ENCODE results near the gene ZNF853.
"Not testable (repeated sequence)": the region's sequence is repeated elsewhere in the genome, so short reads cannot be mapped to it uniquely, and the experiment has no call there.

Gene ZNF853

DNA sequence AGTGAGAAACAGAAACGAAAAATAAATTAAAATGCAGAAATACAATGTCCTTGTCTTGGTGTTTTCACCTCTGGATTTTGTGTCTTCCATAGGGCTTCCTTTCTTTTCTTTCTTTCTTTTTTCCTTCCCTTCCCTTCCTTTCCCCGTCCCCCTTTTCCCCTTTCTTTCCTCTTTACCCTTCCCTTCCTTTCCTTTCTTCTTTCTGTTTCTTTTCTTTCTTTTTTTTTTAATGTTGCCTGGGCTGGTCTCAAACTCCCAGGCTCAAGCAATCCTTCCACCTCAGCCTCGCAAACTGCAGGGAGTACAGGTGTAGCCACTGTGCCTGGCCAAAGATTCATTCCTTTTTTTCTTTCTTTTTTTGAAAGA lies 8.8 kb downstream of the ZNF853 start:
- Histone ChIP-seq H3K9me3 (no peaks in the 10 kb centered on the region), H3K4me3 (ENCODE audit: low read depth in 1 of 2, low read length in 1 of 2) (no peak overlapping the region), H3K27ac (no peak overlapping the region), H3K27me3 (no peaks in the 10 kb centered on the region), H3K36me3 (no peaks in the 10 kb centered on the region), H3K4me1 (ENCODE audit: control insufficient read depth in 1 of 2, insufficient read depth in 1 of 2, low read depth in 1 of 2, low read length in 1 of 2) (peaks cover 13 to 16% of the 10 kb centered on the region in 2 experiments)
- TF ChIP-seq, protein P1, sequence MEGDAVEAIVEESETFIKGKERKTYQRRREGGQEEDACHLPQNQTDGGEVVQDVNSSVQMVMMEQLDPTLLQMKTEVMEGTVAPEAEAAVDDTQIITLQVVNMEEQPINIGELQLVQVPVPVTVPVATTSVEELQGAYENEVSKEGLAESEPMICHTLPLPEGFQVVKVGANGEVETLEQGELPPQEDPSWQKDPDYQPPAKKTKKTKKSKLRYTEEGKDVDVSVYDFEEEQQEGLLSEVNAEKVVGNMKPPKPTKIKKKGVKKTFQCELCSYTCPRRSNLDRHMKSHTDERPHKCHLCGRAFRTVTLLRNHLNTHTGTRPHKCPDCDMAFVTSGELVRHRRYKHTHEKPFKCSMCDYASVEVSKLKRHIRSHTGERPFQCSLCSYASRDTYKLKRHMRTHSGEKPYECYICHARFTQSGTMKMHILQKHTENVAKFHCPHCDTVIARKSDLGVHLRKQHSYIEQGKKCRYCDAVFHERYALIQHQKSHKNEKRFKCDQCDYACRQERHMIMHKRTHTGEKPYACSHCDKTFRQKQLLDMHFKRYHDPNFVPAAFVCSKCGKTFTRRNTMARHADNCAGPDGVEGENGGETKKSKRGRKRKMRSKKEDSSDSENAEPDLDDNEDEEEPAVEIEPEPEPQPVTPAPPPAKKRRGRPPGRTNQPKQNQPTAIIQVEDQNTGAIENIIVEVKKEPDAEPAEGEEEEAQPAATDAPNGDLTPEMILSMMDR (IDR thresholded peaks at IDR 0.05): no peak

DNA sequence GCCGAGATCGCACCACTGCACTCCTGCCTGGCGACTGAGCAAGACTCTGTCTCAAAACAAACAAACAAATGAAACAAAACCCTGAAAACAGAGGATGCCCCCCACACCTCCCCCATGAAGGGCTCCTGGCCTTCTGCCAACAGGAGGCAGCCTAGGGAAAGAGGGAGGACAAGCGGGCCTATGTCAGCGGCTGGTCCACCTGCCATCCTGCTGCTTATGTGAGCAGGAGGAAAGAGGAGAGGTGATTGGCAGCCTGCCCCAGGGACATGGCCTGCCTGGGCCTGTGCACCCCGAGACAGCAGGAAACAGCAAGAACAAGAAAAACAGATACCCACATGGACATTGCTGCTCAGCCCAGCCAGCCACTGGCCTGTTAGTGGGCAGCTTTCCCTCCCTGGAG lies 12.6 kb downstream of the ZNF853 start:
- TF ChIP-seq, protein P1 (IDR thresholded peaks at IDR 0.05): no peak
- H3K4me1 ChIP-seq (ENCODE audit: control insufficient read depth in 1 of 2, insufficient read depth in 1 of 2, low read depth in 1 of 2, low read length in 1 of 2): peaks cover 6 to 7% of the 10 kb centered on the region in 2 experiments

DNA sequence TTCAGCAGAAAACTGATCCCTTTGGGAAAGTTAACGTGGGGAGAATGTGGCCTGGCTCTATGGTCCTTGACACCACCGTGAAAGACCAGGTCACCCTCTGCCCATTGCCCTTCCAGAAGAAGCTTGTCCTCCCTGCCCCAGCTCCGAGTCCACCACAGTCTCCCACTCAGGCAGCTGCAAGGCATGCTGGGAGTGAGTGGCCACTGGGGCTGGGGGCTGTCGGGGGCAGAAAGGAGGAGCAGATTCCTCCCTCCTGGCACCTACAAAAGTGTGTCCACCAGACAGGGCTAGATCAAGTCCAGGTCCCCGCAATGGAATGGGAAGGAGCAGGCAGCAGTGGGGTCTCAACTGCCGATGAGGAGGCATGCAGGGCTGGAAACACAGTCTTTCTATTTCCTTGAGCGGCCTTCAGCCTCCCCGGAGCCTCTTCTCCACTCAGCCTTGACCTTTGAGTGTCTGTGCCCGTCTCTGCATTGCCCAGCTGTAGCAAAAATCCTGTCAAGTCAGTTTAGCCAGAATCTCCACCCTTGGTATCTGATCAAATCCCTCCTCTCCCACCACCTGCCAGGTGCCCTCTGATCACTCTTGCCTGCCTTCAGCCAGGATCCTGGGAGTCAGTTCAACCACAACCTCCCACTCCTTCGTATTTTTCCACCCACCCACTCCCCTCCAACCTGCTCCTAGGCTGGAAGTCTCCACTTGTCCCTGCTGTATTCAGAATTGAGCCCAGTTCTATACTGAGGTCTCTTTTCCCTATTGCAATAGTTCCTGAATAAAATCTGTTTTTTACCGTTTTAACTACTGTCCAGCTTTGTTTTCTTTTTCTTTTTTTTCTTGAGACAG lies 14.8 kb downstream of the ZNF853 start:
- TF ChIP-seq, protein P1 (IDR thresholded peaks at IDR 0.05): no peak
- H3K4me1 ChIP-seq (ENCODE audit: control insufficient read depth in 1 of 2, insufficient read depth in 1 of 2, low read depth in 1 of 2, low read length in 1 of 2): peaks cover 13 to 20% of the 10 kb centered on the region in 2 experiments
- no peaks in the 10 kb centered on the region for H3K9me3 ChIP-seq
- H3K36me3 ChIP-seq: no peaks in the 10 kb centered on the region
- no peak overlapping the region for H3K4me3 ChIP-seq (ENCODE audit: low read depth in 1 of 2, low read length in 1 of 2)
- H3K27ac ChIP-seq: no peak overlapping the region
- no peaks in the 10 kb centered on the region for H3K27me3 ChIP-seq

More for the DNA sequence above, 12.6 kb downstream of the ZNF853 start:
- no peaks in the 10 kb centered on the region for H3K9me3 ChIP-seq
- no peaks in the 10 kb centered on the region for H3K36me3 ChIP-seq
- no peak overlapping the region for H3K27ac ChIP-seq
- H3K4me3 ChIP-seq (ENCODE audit: low read depth in 1 of 2, low read length in 1 of 2): no peak overlapping the region
- no peaks in the 10 kb centered on the region for H3K27me3 ChIP-seq

DNA sequence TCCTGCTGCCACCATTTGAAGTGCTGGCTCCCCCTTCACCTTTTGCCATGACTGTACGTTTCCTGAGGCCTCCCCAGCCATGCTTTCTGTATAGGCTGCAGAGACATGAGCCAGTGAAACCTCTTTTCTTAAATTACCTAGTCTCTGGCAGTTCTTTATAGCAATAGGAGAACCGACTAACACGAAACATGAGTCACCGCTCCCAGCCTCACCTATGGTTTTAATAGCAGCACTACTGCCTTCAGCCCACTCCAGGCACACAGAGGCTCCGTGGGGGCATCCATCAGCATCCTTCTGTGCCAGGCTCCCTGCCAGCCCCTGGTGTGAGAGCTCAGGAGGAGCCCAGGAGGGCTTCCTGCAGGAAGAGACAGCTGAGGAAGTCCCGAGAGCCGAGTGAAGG lies 16.2 kb downstream of the ZNF853 start:
- H3K4me1 ChIP-seq (ENCODE audit: control insufficient read depth in 1 of 2, insufficient read depth in 1 of 2, low read depth in 1 of 2, low read length in 1 of 2): peaks cover 26 to 33% of the 10 kb centered on the region in 2 experiments
- TF ChIP-seq, protein P1 (IDR thresholded peaks at IDR 0.05): no peak
- H3K4me3 ChIP-seq (ENCODE audit: low read depth in 1 of 2, low read length in 1 of 2): no peak overlapping the region
- no peaks in the 10 kb centered on the region for H3K9me3 ChIP-seq
- no peaks in the 10 kb centered on the region for H3K36me3 ChIP-seq
- no peak overlapping the region for H3K27ac ChIP-seq
- H3K27me3 ChIP-seq: no peaks in the 10 kb centered on the region

DNA sequence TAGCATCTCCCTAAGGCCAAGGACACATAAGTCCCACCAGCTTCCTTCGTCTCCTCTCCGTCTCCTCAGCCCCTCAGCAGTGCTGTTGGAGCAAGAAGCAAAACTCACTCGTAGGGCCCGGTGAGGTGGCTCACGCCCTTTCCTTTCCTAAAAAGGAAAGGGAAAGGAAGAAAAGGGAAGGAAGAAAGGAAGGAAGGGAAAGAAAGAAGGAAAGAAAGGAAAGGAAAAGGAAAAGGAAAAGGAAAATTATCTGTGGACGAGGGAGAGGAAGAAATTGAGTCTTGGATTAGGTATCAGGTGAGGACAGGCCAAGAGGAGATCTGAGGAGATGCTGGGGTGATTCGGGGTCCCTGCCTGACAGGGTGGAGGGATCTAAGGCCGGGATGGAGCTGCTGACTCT lies 18.6 kb downstream of the ZNF853 start:
- peaks cover 41 to 46% of the 10 kb centered on the region in 2 experiments for H3K4me1 ChIP-seq (ENCODE audit: control insufficient read depth in 1 of 2, insufficient read depth in 1 of 2, low read depth in 1 of 2, low read length in 1 of 2)
- no peaks in the 10 kb centered on the region for H3K9me3 ChIP-seq
- H3K4me3 ChIP-seq (ENCODE audit: low read depth in 1 of 2, low read length in 1 of 2): no peak overlapping the region
- no peaks in the 10 kb centered on the region for H3K27me3 ChIP-seq
- peak overlapping the region; percentile 96 for H3K27ac ChIP-seq
- H3K36me3 ChIP-seq: no peaks in the 10 kb centered on the region
- TF ChIP-seq, protein P1 (IDR thresholded peaks at IDR 0.05): no peak

DNA sequence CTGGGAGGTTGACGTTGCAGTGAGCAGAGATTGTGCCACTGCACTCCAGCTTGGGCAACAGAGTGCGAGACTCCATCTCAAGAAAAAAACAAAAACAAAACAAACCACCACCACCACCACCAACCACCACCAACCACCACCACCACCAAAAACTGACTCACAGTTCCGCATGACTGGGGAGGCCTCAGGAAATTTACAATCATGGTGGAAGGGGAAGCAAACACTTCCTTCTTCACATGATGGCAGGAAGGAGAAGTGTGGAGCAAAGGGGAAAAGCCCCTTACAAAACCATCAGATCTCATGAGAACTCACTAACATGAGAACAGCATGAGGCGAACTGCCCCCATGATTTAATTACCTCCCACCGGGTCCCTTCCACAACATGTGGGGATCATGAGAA lies 19.6 kb downstream of the ZNF853 start:
- H3K27me3 ChIP-seq, H3K9me3 ChIP-seq, H3K36me3 ChIP-seq: not testable (repeated sequence)
- peak overlapping the region; percentile 96 for H3K27ac ChIP-seq
- H3K4me3 ChIP-seq (ENCODE audit: low read depth in 1 of 2, low read length in 1 of 2): peak overlapping the region in 1 of 2 experiments; percentile 22
- peaks cover 45 to 50% of the 10 kb centered on the region in 2 experiments for H3K4me1 ChIP-seq (ENCODE audit: control insufficient read depth in 1 of 2, insufficient read depth in 1 of 2, low read depth in 1 of 2, low read length in 1 of 2)
